Body of pancreas (tissue), 4 donors: Measurements from ENCODE around the gene ZNF469.

Source experiments
- POLR2A ChIP-seq, 3 donors: fragments of 450-650 bp; IDR thresholded peaks; one replicate each; pipeline ENCODE4 v1.6.1; 2016; ENCODE audit warnings: antibody characterized with exemption in 3 of 3, mild to moderate bottlenecking in 2 of 3
- TF ChIP-seq, protein P1 (sequence below), 7 experiments: fragments of 450-650 bp in 4 of 7; fragments of 200-600 bp in 3 of 7; sonication (generic) in 3 of 7; IDR thresholded peaks; one replicate each; pipeline ENCODE4 v1.5.1; 2016 to 2019; ENCODE audit warnings: antibody characterized with exemption in 7 of 7

DNA sequence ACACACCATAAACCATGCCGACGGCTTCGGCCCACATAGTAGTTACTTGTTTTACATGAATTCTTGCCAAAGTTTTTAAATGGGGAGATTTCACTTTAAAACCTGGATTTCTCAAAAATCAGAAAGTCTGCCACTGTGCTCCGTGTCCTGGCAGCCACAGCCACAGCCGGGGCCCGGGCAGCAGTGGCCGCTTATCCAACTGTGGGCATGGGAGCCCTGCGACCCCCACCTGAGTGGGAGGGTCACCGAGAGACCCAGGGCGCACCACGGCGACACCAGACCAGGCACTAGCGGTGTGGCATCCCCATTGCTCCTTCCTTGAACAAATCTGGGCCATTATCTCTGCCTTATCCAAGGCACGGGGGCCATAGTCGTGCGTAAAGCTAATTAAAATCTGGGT lies 30.0 kb downstream of the ZNF469 start:
- TF ChIP-seq, protein P1, sequence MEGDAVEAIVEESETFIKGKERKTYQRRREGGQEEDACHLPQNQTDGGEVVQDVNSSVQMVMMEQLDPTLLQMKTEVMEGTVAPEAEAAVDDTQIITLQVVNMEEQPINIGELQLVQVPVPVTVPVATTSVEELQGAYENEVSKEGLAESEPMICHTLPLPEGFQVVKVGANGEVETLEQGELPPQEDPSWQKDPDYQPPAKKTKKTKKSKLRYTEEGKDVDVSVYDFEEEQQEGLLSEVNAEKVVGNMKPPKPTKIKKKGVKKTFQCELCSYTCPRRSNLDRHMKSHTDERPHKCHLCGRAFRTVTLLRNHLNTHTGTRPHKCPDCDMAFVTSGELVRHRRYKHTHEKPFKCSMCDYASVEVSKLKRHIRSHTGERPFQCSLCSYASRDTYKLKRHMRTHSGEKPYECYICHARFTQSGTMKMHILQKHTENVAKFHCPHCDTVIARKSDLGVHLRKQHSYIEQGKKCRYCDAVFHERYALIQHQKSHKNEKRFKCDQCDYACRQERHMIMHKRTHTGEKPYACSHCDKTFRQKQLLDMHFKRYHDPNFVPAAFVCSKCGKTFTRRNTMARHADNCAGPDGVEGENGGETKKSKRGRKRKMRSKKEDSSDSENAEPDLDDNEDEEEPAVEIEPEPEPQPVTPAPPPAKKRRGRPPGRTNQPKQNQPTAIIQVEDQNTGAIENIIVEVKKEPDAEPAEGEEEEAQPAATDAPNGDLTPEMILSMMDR (IDR thresholded peaks at IDR 0.05), result no peak
- no peak for TF ChIP-seq POLR2A (IDR thresholded peaks at IDR 0.05)
